ENCODE data around the gene ANO7. TPM values are rescaled to one million over a fixed set of nuclear protein-coding genes. Genes with fewer than 3 reads are reported as not detected.

Gene ANO7
- total and polyA plus RNA-seq, 2 of the 13 experiments (the other 11 are each of a cell fraction or from before 2014, with no cell fraction given): 4.1 to 4.9 TPM

GRCh38 chr2:241271706-241272302 is 83.3 kb downstream of the ANO7 start:
- in situ Hi-C loops (cut with HindIII; ENCODE audit: extremely low pct_ligation_motif_present, low pct_unique_long_range_greater_than_20kb): no loop called here
- Histone ChIP-seq H4K20me1 (ENCODE audit: insufficient read depth, low read length) (peaks cover 54% of the 10 kb centered on the region), H3K4me2 (ENCODE audit: low read depth, low read length) (peak overlapping the region; percentile 97), H3K4me3 (replicated peaks in 1 of 3; ENCODE audit: insufficient read depth in 1 of 3, low read depth in 2 of 3, low read length in 3 of 3) (peak overlapping the region; percentile 75 to 91 (median 80)), H2AFZ (ENCODE audit: low read length) (no peak overlapping the region), H3K36me3 (replicated peaks in 1 of 2; ENCODE audit: control insufficient read depth in 1 of 2, insufficient read depth in 2 of 2, low read length in 2 of 2) (peaks cover 18 to 27% of the 10 kb centered on the region in 2 experiments), H3K79me2 (ENCODE audit: insufficient read depth, low read length) (peaks cover 94% of the 10 kb centered on the region), H3K9ac (ENCODE audit: insufficient read depth, low read depth, low read length) (peak overlapping the region; percentile 97), H3K4me1 (ENCODE audit: insufficient read depth, low read length) (peaks cover 75% of the 10 kb centered on the region), H3K27ac (ENCODE audit: extremely low read length, insufficient read depth, low read length) (peak overlapping the region; percentile 85), H3K9me3 (ENCODE audit: low read length) (no peaks in the 10 kb centered on the region), H3K27me3 (ENCODE audit: control insufficient read depth in 1 of 2, insufficient read depth in 2 of 2, low read length in 2 of 2) (no peaks in the 10 kb centered on the region; a peak in 1 of 5 replicates)
- FAIRE-seq: no peak
- CTCF ChIA-PET (ENCODE audit: low intra/inter-chr PET ratio, low total read pairs): no interaction called here
- under 1% methylated on average over 20 of the region's 37 CpGs for WGBS (ENCODE audit: low lambda C conversion rate)
- no TSS peak for BruUV-seq (replicated peaks)
- peak; percentile 66 for ATAC-seq
- intact Hi-C loops (cut with micrococcal nuclease; ENCODE audit: unreplicated experiment): loop anchor here (2.0 to 10.0 kb wide), 2 partner anchors 43 to 83 kb away; partner anchors contain the start of genes FARP2, HDLBP and SEPTIN2
- DNase-seq (ENCODE audit: low spot score): peak; percentile 76
- POLR2A ChIA-PET: interaction anchor here (1.0 to 2.2 kb wide), 4 partner anchors 11 to 122 kb away, joined by 3 to 8 read pairs (median 3); partner anchors contain the start of genes HDLBP, PASK and SEPTIN2
- TF ChIP-seq DRAP1 (CRISPR knock-in tag; IDR thresholded peaks at IDR 0.05) (peak; percentile 67), NAIF1 (CRISPR knock-in tag; IDR thresholded peaks at IDR 0.05; ENCODE audit: borderline replicate concordance) (no peak), MAX (IDR thresholded peaks at IDR 0.05) (peak; percentile 89), ZNF605 (CRISPR knock-in tag; IDR thresholded peaks at IDR 0.05) (peak; percentile 77; the same call in 1 of the 2 replicates), ASH2L (IDR thresholded peaks at IDR 0.05; ENCODE audit: insufficient read length, low read depth, low read length) (peak; percentile 50), IRX3 (CRISPR knock-in tag; IDR thresholded peaks at IDR 0.05; ENCODE audit: borderline replicate concordance, low read depth) (peak; percentile 39; the same call in 1 of the 2 replicates), ZNF687 (CRISPR knock-in tag; IDR thresholded peaks at IDR 0.05) (peak; percentile 80), CERS6 (CRISPR knock-in tag; IDR thresholded peaks at IDR 0.05) (no peak), ZNF354B (CRISPR knock-in tag; IDR thresholded peaks at IDR 0.05) (no peak; the same call in 1 of the 2 replicates), IRF2 (CRISPR knock-in tag; IDR thresholded peaks at IDR 0.05) (peak; percentile 46; the same call in 1 of the 2 replicates), ZNF383 (CRISPR knock-in tag; IDR thresholded peaks at IDR 0.05; ENCODE audit: borderline replicate concordance) (no peak), MXI1 (IDR thresholded peaks at IDR 0.05; ENCODE audit: borderline replicate concordance, low read depth, low read length) (peak; percentile 89; the same call in 1 of the 3 replicates), ZNF792 (CRISPR knock-in tag; IDR thresholded peaks at IDR 0.05) (no peak), ZNF280B (CRISPR knock-in tag; IDR thresholded peaks at IDR 0.05; ENCODE audit: borderline replicate concordance) (peak; percentile 38; the same call in 1 of the 2 replicates)
